Measurements from ENCODE around the gene CC2D1A. TPM values are rescaled to one million over a fixed set of nuclear protein-coding genes. Genes with fewer than 3 reads are reported as not detected.

CC2D1A gene
- total RNA-seq, 2 experiments from 2014 or later = 23.3 to 44.0 TPM

- BruUV-seq (replicated peaks) = no TSS peak
- Histone ChIP-seq H3K9me2 (ENCODE audit: insufficient read depth, low read length) (no peaks in the 10 kb centered on the region), H2AFZ (ENCODE audit: low read length) (no peak overlapping the region), H3K9me3 (ENCODE audit: low read length) (no peaks in the 10 kb centered on the region), H3K36me3 (ENCODE audit: insufficient read depth, low read length) (peaks cover 72% of the 10 kb centered on the region), H3K79me2 (ENCODE audit: insufficient read depth, low read depth, low read length) (peaks cover 16% of the 10 kb centered on the region), H3K4me2 (ENCODE audit: low read length) (no peak overlapping the region), H3K4me1 (ENCODE audit: insufficient read depth, low read length, poor library complexity, severe bottlenecking) (peaks cover 11% of the 10 kb centered on the region), H3K4me3 (ENCODE audit: low read depth, low read length, poor library complexity, severe bottlenecking) (no peak overlapping the region), H3K27ac (ENCODE audit: low read depth, low read length, poor library complexity, severe bottlenecking) (no peak overlapping the region), H4K20me1 (ENCODE audit: insufficient read depth, low read length) (no peaks in the 10 kb centered on the region)
- ChIA-PET CTCF (ENCODE audit: unreplicated experiment) (no interaction called here), POLR2A (no interaction called here)
- intact Hi-C loops (cut with micrococcal nuclease; ENCODE audit: unreplicated experiment) = no loop called here
- no peak for TF ChIP-seq EZH2phosphoT487 (IDR thresholded peaks at IDR 0.05; ENCODE audit: borderline replicate concordance, low read depth, low read length)
- DNase-seq (ENCODE audit: low spot score) = no peak
Measured at GRCh38 chr19:13957051-13957450, 51.0 kb downstream of the CC2D1A start.

- TF ChIP-seq EZH2phosphoT487 (IDR thresholded peaks at IDR 0.05; ENCODE audit: borderline replicate concordance, low read depth, low read length) (no peak), CTCF (conservative IDR thresholded peaks at IDR 0.05; ENCODE audit: low read length) (no peak)
- no TSS peak for BruUV-seq (replicated peaks)
- Histone ChIP-seq H3K9me2 (ENCODE audit: insufficient read depth, low read length) (no peaks in the 10 kb centered on the region), H3K4me2 (ENCODE audit: low read length) (no peak overlapping the region), H3K4me3 (ENCODE audit: low read depth, low read length, poor library complexity, severe bottlenecking) (no peak overlapping the region), H3K36me3 (ENCODE audit: insufficient read depth, low read length) (peaks cover 79% of the 10 kb centered on the region), H4K20me1 (ENCODE audit: insufficient read depth, low read length) (no peaks in the 10 kb centered on the region), H2AFZ (ENCODE audit: low read length) (no peak overlapping the region), H3K9me3 (ENCODE audit: low read length) (no peaks in the 10 kb centered on the region), H3K79me2 (ENCODE audit: insufficient read depth, low read depth, low read length) (peaks cover 12% of the 10 kb centered on the region), H3K27ac (ENCODE audit: low read depth, low read length, poor library complexity, severe bottlenecking) (no peak overlapping the region), H3K4me1 (ENCODE audit: insufficient read depth, low read length, poor library complexity, severe bottlenecking) (peaks cover 11% of the 10 kb centered on the region)
- ChIA-PET POLR2A (no interaction called here), CTCF (ENCODE audit: unreplicated experiment) (no interaction called here)
- intact Hi-C loops (cut with micrococcal nuclease; ENCODE audit: unreplicated experiment) = no loop called here
- DNase-seq (ENCODE audit: low spot score) = no peak
Measured at GRCh38 chr19:13958043-13958442, 52.0 kb downstream of the CC2D1A start.

- TF ChIP-seq CTCF (conservative IDR thresholded peaks at IDR 0.05; ENCODE audit: low read length) = no peak
- no peak for TF ChIP-seq EZH2phosphoT487 (IDR thresholded peaks at IDR 0.05; ENCODE audit: borderline replicate concordance, low read depth, low read length)
- BruUV-seq (replicated peaks) = TSS peak; percentile 62
- no peaks in the 10 kb centered on the region for H4K20me1 ChIP-seq (ENCODE audit: insufficient read depth, low read length)
Measured at GRCh38 chr19:13959141-13959961, 53.4 kb downstream of the CC2D1A start.

More at GRCh38 chr19:13959141-13959961, 53.4 kb downstream of the CC2D1A start:
- no peak for DNase-seq (ENCODE audit: low spot score)
- H3K27ac ChIP-seq (ENCODE audit: low read depth, low read length, poor library complexity, severe bottlenecking) = no peak overlapping the region
- no peaks in the 10 kb centered on the region for H3K9me2 ChIP-seq (ENCODE audit: insufficient read depth, low read length)
- peaks cover 77% of the 10 kb centered on the region for H3K36me3 ChIP-seq (ENCODE audit: insufficient read depth, low read length)
- H2AFZ ChIP-seq (ENCODE audit: low read length) = no peak overlapping the region
- intact Hi-C loops (cut with micrococcal nuclease; ENCODE audit: unreplicated experiment) = no loop called here
- H3K4me1 ChIP-seq (ENCODE audit: insufficient read depth, low read length, poor library complexity, severe bottlenecking) = no peaks in the 10 kb centered on the region
- ChIA-PET CTCF (ENCODE audit: unreplicated experiment) (no interaction called here), POLR2A (no interaction called here)
- no peaks in the 10 kb centered on the region for H3K9me3 ChIP-seq (ENCODE audit: low read length)
- H3K4me2 ChIP-seq (ENCODE audit: low read length) = no peak overlapping the region
- no peak overlapping the region for H3K4me3 ChIP-seq (ENCODE audit: low read depth, low read length, poor library complexity, severe bottlenecking)
- H3K79me2 ChIP-seq (ENCODE audit: insufficient read depth, low read depth, low read length) = no peaks in the 10 kb centered on the region; the same call in 1 of the 2 replicates

All from OCI-LY7 (cell line).